ENCODE measurements around the gene ARMS2.

The ARMS2 gene

GRCh38 chr10:122419876-122420623, 34.4 kb upstream of the ARMS2 start:
- no peaks in the 10 kb centered on the region for H3K27me3 ChIP-seq (ENCODE audit: insufficient read depth, poor library complexity, severe bottlenecking)
- H3K4me3 ChIP-seq (ENCODE audit: severe bottlenecking) = no peak overlapping the region
- peaks cover 67% of the 10 kb centered on the region for H3K36me3 ChIP-seq (ENCODE audit: low read depth)
- TF ChIP-seq CTCF (IDR thresholded peaks at IDR 0.05; ENCODE audit: poor library complexity, severe bottlenecking) = no peak
- H3K9me3 ChIP-seq (ENCODE audit: severe bottlenecking) = no peaks in the 10 kb centered on the region
- ATAC-seq (ENCODE audit: low read depth) (peak; percentile 48; the same call in 1 of the 3 replicates), DNase-seq (ENCODE audit: low spot score) (no peak)
- peak overlapping the region; percentile 86 for H3K27ac ChIP-seq (ENCODE audit: poor library complexity, severe bottlenecking)
- H3K4me1 ChIP-seq (ENCODE audit: insufficient read depth, poor library complexity, severe bottlenecking) = peaks cover 25% of the 10 kb centered on the region

- Histone ChIP-seq H3K36me3 (ENCODE audit: low read depth) (peaks cover 67% of the 10 kb centered on the region), H3K9me3 (ENCODE audit: severe bottlenecking) (no peaks in the 10 kb centered on the region)
Observed at GRCh38 chr10:122420624-122421007, 33.8 kb upstream of the ARMS2 start.

GRCh38 chr10:122421054-122421625, 33.3 kb upstream of the ARMS2 start:
- ATAC-seq (ENCODE audit: low read depth) = peak; percentile 69; the same call in 2 of the 3 replicates
- Histone ChIP-seq H3K27me3 (ENCODE audit: insufficient read depth, poor library complexity, severe bottlenecking) (no peaks in the 10 kb centered on the region), H3K4me3 (ENCODE audit: severe bottlenecking) (no peak overlapping the region), H3K36me3 (ENCODE audit: low read depth) (peaks cover 67% of the 10 kb centered on the region), H3K27ac (ENCODE audit: poor library complexity, severe bottlenecking) (peak overlapping the region; percentile 86), H3K9me3 (ENCODE audit: severe bottlenecking) (no peaks in the 10 kb centered on the region), H3K4me1 (ENCODE audit: insufficient read depth, poor library complexity, severe bottlenecking) (peaks cover 25% of the 10 kb centered on the region)
- no peak for DNase-seq (ENCODE audit: low spot score)
- TF ChIP-seq CTCF (IDR thresholded peaks at IDR 0.05; ENCODE audit: poor library complexity, severe bottlenecking) = no peak

More at GRCh38 chr10:122420624-122421007, 33.8 kb upstream of the ARMS2 start:
- Histone ChIP-seq H3K4me1 (ENCODE audit: insufficient read depth, poor library complexity, severe bottlenecking) (peaks cover 25% of the 10 kb centered on the region), H3K4me3 (ENCODE audit: severe bottlenecking) (no peak overlapping the region), H3K27ac (ENCODE audit: poor library complexity, severe bottlenecking) (peak overlapping the region; percentile 86), H3K27me3 (ENCODE audit: insufficient read depth, poor library complexity, severe bottlenecking) (no peaks in the 10 kb centered on the region)
- DNase-seq (ENCODE audit: low spot score) = no peak
- ATAC-seq (ENCODE audit: low read depth) = 0 out of 3 replicates have a peak, but pooled peaks have one; percentile 13
- TF ChIP-seq CTCF (IDR thresholded peaks at IDR 0.05; ENCODE audit: poor library complexity, severe bottlenecking) = no peak

GRCh38 chr10:122421742-122422141, 32.7 kb upstream of the ARMS2 start:
- no peaks in the 10 kb centered on the region for H3K27me3 ChIP-seq (ENCODE audit: insufficient read depth, poor library complexity, severe bottlenecking)
- no peak for TF ChIP-seq CTCF (IDR thresholded peaks at IDR 0.05; ENCODE audit: poor library complexity, severe bottlenecking)
- ATAC-seq (ENCODE audit: low read depth) (no peak), DNase-seq (ENCODE audit: low spot score) (no peak)
- peaks cover 67% of the 10 kb centered on the region for H3K36me3 ChIP-seq (ENCODE audit: low read depth)
- H3K27ac ChIP-seq (ENCODE audit: poor library complexity, severe bottlenecking) = peak overlapping the region; percentile 86
- no peaks in the 10 kb centered on the region for H3K9me3 ChIP-seq (ENCODE audit: severe bottlenecking)
- H3K4me1 ChIP-seq (ENCODE audit: insufficient read depth, poor library complexity, severe bottlenecking) = peaks cover 25% of the 10 kb centered on the region
- no peak overlapping the region for H3K4me3 ChIP-seq (ENCODE audit: severe bottlenecking)

All from RWPE2 (cell line).